ENCODE measurements around the gene CAPNS1. TPM values are rescaled to one million over a fixed set of nuclear protein-coding genes. Genes with fewer than 3 reads are reported as not detected.

Gene CAPNS1
- total and polyA plus RNA-seq, 2 of the 4 experiments (the other 2 are of a cell fraction) = 436 to 988 TPM

DNA sequence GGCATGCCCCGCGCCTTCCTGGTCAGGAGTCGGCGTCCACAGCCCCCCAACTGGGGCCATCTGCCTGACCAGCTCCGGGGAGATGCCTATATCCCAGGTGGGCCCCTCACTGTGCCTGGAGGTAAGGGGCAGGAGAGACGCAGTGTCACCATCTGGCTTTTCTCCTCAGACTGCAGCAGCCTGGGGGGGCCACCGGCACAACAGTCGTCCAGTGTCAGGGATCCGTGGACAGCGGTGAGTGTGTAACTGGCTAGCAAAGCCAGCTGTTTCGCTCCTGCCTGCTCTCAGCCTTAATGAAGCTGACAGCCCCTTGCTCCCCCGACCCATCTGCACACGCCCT, 28.7 kb upstream of the CAPNS1 start:
- TF ChIP-seq BHLHE40 (IDR thresholded peaks at IDR 0.05; ENCODE audit: low read depth, low read length) = no peak
- no peak for TF ChIP-seq POLR2A (IDR thresholded peaks at IDR 0.05; ENCODE audit: low read depth, low read length)
- TF ChIP-seq CHD1 (IDR thresholded peaks at IDR 0.05; ENCODE audit: low read depth, low read length) = no peak
- TF ChIP-seq SMC3 (IDR thresholded peaks at IDR 0.05; ENCODE audit: low read depth, low read length) = no peak
- TF ChIP-seq RCOR1 (IDR thresholded peaks at IDR 0.05; ENCODE audit: insufficient replicate concordance, low read length) = no peak
- TF ChIP-seq NFE2L2 (IDR thresholded peaks at IDR 0.05; ENCODE audit: low read depth, low read length) = no peak
- TF ChIP-seq, protein P1, sequence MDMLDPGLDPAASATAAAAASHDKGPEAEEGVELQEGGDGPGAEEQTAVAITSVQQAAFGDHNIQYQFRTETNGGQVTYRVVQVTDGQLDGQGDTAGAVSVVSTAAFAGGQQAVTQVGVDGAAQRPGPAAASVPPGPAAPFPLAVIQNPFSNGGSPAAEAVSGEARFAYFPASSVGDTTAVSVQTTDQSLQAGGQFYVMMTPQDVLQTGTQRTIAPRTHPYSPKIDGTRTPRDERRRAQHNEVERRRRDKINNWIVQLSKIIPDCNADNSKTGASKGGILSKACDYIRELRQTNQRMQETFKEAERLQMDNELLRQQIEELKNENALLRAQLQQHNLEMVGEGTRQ (IDR thresholded peaks at IDR 0.05; ENCODE audit: low read depth, low read length) = no peak
- TF ChIP-seq MAZ (IDR thresholded peaks at IDR 0.05; ENCODE audit: borderline replicate concordance, low read depth, low read length) = no peak
- TF ChIP-seq RAD21 (IDR thresholded peaks at IDR 0.05; ENCODE audit: low read length) = no peak
- H3K36me3 ChIP-seq (ENCODE audit: control insufficient read depth, insufficient read depth, low read length) = peaks cover 12% of the 10 kb centered on the region
- WGBS, 2 experiments (ENCODE audit: extremely low coverage in 2 of 2, insufficient read length in 1 of 2) = 55% methylated on average over 5 of the region's 13 CpGs; no CpG with 5 or more reads in 1 of the 2 experiments
- H3K9ac ChIP-seq (ENCODE audit: low read depth, low read length) = no peak overlapping the region
- no peak overlapping the region for H2BK5ac ChIP-seq (ENCODE audit: low read depth, low read length, poor library complexity, severe bottlenecking)
- peaks cover 5% of the 10 kb centered on the region for H3K4me1 ChIP-seq (ENCODE audit: control insufficient read depth, insufficient read depth, low read length)
- H3K23ac ChIP-seq (ENCODE audit: low read depth, low read length) = no peak overlapping the region
- H4K91ac ChIP-seq (ENCODE audit: insufficient read depth, low read depth, low read length) = no peak overlapping the region
- H4K20me1 ChIP-seq (ENCODE audit: insufficient read depth, low read length) = peaks cover 6% of the 10 kb centered on the region
- H2BK20ac ChIP-seq (ENCODE audit: low read depth, low read length) = no peak overlapping the region
- no peak overlapping the region for H3K4ac ChIP-seq (ENCODE audit: low read depth, low read length)
- no peak overlapping the region for H3K27ac ChIP-seq (ENCODE audit: insufficient read depth, low read length)
- no peak overlapping the region for H3K18ac ChIP-seq (ENCODE audit: low read depth, low read length)
- ATAC-seq (ENCODE audit: low read depth) (no peak), DNase-seq (no peak)
- H3K79me1 ChIP-seq (ENCODE audit: low read depth in 1 of 2, low read length in 2 of 2) = peaks cover 19 to 26% of the 10 kb centered on the region in 2 experiments; a peak in 3 of 4 replicates
- H3K27me3 ChIP-seq (ENCODE audit: control insufficient read depth, insufficient read depth, low read length) = no peaks in the 10 kb centered on the region
- ChIA-PET POLR2A (ENCODE audit: unreplicated experiment) (no interaction called here), CTCF (no interaction called here)
- H3K14ac ChIP-seq (replicated peaks; ENCODE audit: low read depth, low read length) = no peak overlapping the region
- no peak overlapping the region for H3K4me2 ChIP-seq (ENCODE audit: low read depth, low read length)
- H2BK15ac ChIP-seq (ENCODE audit: low read depth, low read length) = no peak overlapping the region
- H3K9me3 ChIP-seq (ENCODE audit: control insufficient read depth, insufficient read depth, low read length) = no peaks in the 10 kb centered on the region
- 0 out of 2 replicates have a peak, but pooled peaks cover 3% of the 10 kb centered on the region for H3K9me1 ChIP-seq (ENCODE audit: insufficient read depth, low read length)
- H4K5ac ChIP-seq (ENCODE audit: low read depth, low read length) = no peak overlapping the region
- intact Hi-C loops (cut with micrococcal nuclease) = no loop called here
- H2AFZ ChIP-seq (replicated peaks; ENCODE audit: low read length, poor library complexity) = no peak overlapping the region
- no peak overlapping the region for H2BK120ac ChIP-seq (ENCODE audit: low read depth, low read length)
- in situ Hi-C loops (cut with MboI; ENCODE audit: low sequenced_read_pairs) = no loop called here
- BruUV-seq (replicated peaks) = no TSS peak
- no peak overlapping the region for H2AK5ac ChIP-seq (ENCODE audit: low read depth, low read length)
- no peak overlapping the region for H4K8ac ChIP-seq (ENCODE audit: low read depth in 2 of 2, low read length in 2 of 2)
- dilution Hi-C loops (cut with HindIII; ENCODE audit: low sequenced_read_pairs, unreplicated experiment) = no loop called here
- H3K56ac ChIP-seq (ENCODE audit: extremely low read depth, insufficient read depth, low read length) = no peak overlapping the region
- no peak overlapping the region for H3K4me3 ChIP-seq (ENCODE audit: insufficient read depth, low read depth, low read length)
- H2AK9ac ChIP-seq (replicated peaks; ENCODE audit: low read depth, low read length, poor library complexity) = no peak overlapping the region
